Measurements from ENCODE around the gene C15orf40. TPM values are rescaled to one million over a fixed set of nuclear protein-coding genes. Genes with fewer than 3 reads are reported as not detected.
A peak's percentile ranks its signal among the peaks of the same experiment; 100 is the strongest.
"Not testable (repeated sequence)": the region's sequence is repeated elsewhere in the genome, so short reads cannot be mapped to it uniquely, and the experiment has no call there.

Gene C15orf40
- total RNA-seq = 10 to 100 TPM; 21.8 to 26.3 TPM

- peaks cover 17% of the 10 kb centered on the region for H3K36me3 Mint-ChIP-seq
- intact Hi-C loops (cut with micrococcal nuclease) = loop anchor here (1.0 to 5.0 kb wide), 7 partner anchors 25 to 471 kb away; partner anchors contain the start of genes BTBD1, RAMAC and RPS17
- H3K4me1 Mint-ChIP-seq (ENCODE audit: low read depth) = peaks cover 44% of the 10 kb centered on the region
- POLR2A ChIA-PET = interaction anchor here (0.6 to 1.9 kb wide), 9 partner anchors 8 to 471 kb away, joined by 3 to 6 read pairs (median 4); partner anchors contain the start of genes BTBD1 and RPS17
- no peaks in the 10 kb centered on the region for H3K27me3 Mint-ChIP-seq
- DNase-seq = peak; percentile 90
- no peaks in the 10 kb centered on the region for H3K9me3 Mint-ChIP-seq
- peak within 1 kb of the TSS; percentile 89 for H3K27ac Mint-ChIP-seq
- peak within 1 kb of the TSS; percentile 90 for H3K4me3 Mint-ChIP-seq
- CTCF ChIA-PET = interaction anchor here (0.8 to 5.7 kb wide), 18 partner anchors 8 to 471 kb away, joined by 3 to 39 read pairs (median 5); partner anchors contain the start of genes AP3B2, BTBD1, RAMAC and RPS17
Observed at GRCh38 chr15:83011271-83012075, at the start of gene C15orf40. C15orf40 (minus strand) TSS chr15:83011639; CDS start chr15:83011607, 32 bp downstream.

GRCh38 chr15:83057696-83058376 is 46.4 kb upstream of the C15orf40 start:
- H3K9me3 Mint-ChIP-seq = no peaks in the 10 kb centered on the region
- H3K27ac Mint-ChIP-seq = no peak overlapping the region
- ChIA-PET POLR2A (no interaction called here), CTCF (interaction anchor here (1.5 to 4.2 kb wide), 3 partner anchors 9 to 527 kb away, joined by 5 to 12 read pairs (median 6); partner anchors contain the start of genes BTBD1 and C15orf40)
- H3K27me3 Mint-ChIP-seq = no peaks in the 10 kb centered on the region
- H3K36me3 Mint-ChIP-seq = peaks cover 20% of the 10 kb centered on the region
- DNase-seq = no peak
- no peak overlapping the region for H3K4me3 Mint-ChIP-seq
- intact Hi-C loops (cut with micrococcal nuclease) = no loop called here
- H3K4me1 Mint-ChIP-seq (ENCODE audit: low read depth) = peaks cover 23% of the 10 kb centered on the region

DNA sequence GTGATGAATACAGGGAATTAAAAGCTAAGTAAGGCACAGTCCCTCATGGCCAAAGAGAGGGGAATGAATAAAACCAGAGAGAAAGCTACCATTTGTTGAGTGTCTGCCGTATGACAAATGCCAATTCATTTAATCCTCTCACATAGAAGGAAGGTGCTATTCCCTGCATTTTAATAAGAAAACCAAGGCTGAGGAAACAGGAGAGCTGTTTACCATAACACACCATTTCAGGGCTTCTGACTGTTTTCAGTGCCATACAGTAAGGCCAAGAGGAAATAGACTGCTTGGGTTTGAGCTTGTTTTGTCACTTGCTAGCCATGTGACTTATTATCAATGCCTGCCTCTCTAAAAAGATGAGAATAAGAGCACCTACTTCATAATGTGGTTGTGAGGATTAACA is 45.6 kb upstream of the C15orf40 start:
- no peak overlapping the region for H3K4me3 Mint-ChIP-seq
- ChIA-PET CTCF (interaction anchor here (0.7 to 4.2 kb wide), 4 partner anchors 10 to 526 kb away, joined by 3 to 12 read pairs (median 6); partner anchors contain the start of genes BTBD1 and C15orf40), POLR2A (interaction anchor here (1.2 kb wide), 1 partner anchor 8 kb away, joined by 3 read pairs; no protein-coding TSS in a partner anchor)
- intact Hi-C loops (cut with micrococcal nuclease) = no loop called here
- no peak for DNase-seq
- H3K9me3 Mint-ChIP-seq = no peaks in the 10 kb centered on the region
- no peaks in the 10 kb centered on the region for H3K27me3 Mint-ChIP-seq
- H3K36me3 Mint-ChIP-seq = peaks cover 21% of the 10 kb centered on the region
- peaks cover 23% of the 10 kb centered on the region for H3K4me1 Mint-ChIP-seq (ENCODE audit: low read depth)
- no peak overlapping the region for H3K27ac Mint-ChIP-seq

GRCh38 chr15:83053151-83053550 is 41.7 kb upstream of the C15orf40 start:
- CTCF ChIA-PET = no interaction called here
- POLR2A ChIA-PET = no interaction called here
- Mint-ChIP-seq H3K9me3 (no peaks in the 10 kb centered on the region), H3K4me3 (no peak overlapping the region), H3K27me3 (no peaks in the 10 kb centered on the region), H3K4me1 (ENCODE audit: low read depth) (peaks cover 27% of the 10 kb centered on the region), H3K27ac (no peak overlapping the region), H3K36me3 (peaks cover 34% of the 10 kb centered on the region)
- intact Hi-C loops (cut with micrococcal nuclease) = no loop called here
- no peak for DNase-seq

DNA sequence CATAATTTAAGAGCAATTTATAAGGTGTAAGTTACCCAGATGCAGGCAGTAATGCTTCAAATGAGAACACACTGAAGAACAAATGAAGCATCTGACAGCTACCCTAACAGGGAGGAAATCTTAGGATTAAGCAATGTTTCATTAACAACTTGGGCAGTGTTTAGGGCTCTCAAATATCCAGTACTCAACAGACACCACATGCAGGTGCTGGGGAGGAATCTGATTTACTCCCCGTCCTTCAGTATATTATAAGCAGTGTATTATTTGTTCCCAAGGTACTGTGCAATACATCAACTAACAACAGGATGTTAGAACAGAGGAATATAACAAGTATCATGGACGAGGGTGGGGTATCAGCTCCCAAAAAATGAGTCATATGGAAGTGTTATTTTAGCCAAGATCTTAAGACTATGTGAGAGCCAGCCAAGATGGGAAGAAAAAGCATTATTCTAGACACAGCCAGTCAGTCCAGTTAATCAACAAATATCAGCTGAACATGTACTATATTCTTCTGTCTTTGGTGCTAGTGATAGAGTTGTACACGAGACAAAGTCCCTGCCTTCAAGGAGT is 35.2 kb upstream of the C15orf40 start:
- ChIA-PET POLR2A (interaction anchor here (1.3 kb wide), 1 partner anchor 21 kb away, joined by 3 read pairs; the partner anchor contains the start of gene BTBD1), CTCF (no interaction called here)
- H3K9me3 Mint-ChIP-seq = no peaks in the 10 kb centered on the region
- no peak overlapping the region for H3K4me3 Mint-ChIP-seq
- no peaks in the 10 kb centered on the region for H3K27me3 Mint-ChIP-seq
- peaks cover 11% of the 10 kb centered on the region for H3K4me1 Mint-ChIP-seq (ENCODE audit: low read depth)
- H3K27ac Mint-ChIP-seq = no peak overlapping the region
- H3K36me3 Mint-ChIP-seq = peaks cover 36% of the 10 kb centered on the region
- intact Hi-C loops (cut with micrococcal nuclease) = no loop called here
- DNase-seq = no peak

DNA sequence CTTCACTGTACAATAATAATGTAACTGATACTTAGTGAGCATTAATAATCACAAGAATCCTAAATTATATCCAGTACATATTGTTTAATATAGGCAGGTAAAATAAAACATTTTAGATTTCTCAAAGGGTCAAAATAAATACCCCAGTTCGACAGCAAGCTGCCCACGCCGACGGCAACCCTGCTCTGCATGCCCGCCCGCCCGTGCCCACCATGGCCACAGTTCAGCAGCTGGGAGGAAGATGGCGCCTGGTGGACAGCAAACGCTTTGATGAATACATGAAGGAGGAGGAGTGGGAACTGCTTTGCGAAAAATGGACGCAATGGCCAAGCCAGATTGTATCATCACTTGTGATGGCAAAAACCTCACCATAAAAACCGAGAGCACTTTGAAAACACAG is 32.7 kb upstream of the C15orf40 start:
- DNase-seq = no peak
- Mint-ChIP-seq H3K27me3 (no peaks in the 10 kb centered on the region), H3K4me3 (no peak overlapping the region), H3K9me3 (no peaks in the 10 kb centered on the region), H3K27ac (no peak overlapping the region), H3K36me3 (peaks cover 49% of the 10 kb centered on the region), H3K4me1 (ENCODE audit: low read depth) (peaks cover 20% of the 10 kb centered on the region)
- ChIA-PET CTCF (no interaction called here), POLR2A (no interaction called here)
- intact Hi-C loops (cut with micrococcal nuclease) = no loop called here

- no peaks in the 10 kb centered on the region for H3K27me3 Mint-ChIP-seq
- intact Hi-C loops (cut with micrococcal nuclease) = no loop called here
- ChIA-PET CTCF (no interaction called here), POLR2A (no interaction called here)
- H3K4me1 Mint-ChIP-seq (ENCODE audit: low read depth) = peaks cover 35% of the 10 kb centered on the region
- H3K4me3 Mint-ChIP-seq = no peak overlapping the region
- H3K9me3 Mint-ChIP-seq = peaks cover 3% of the 10 kb centered on the region
- H3K36me3 Mint-ChIP-seq = peaks cover 61% of the 10 kb centered on the region
- peak overlapping the region; percentile 12 for H3K27ac Mint-ChIP-seq
- no peak for DNase-seq
Observed at GRCh38 chr15:83039206-83039605, 27.8 kb upstream of the C15orf40 start.

- H3K9me3 Mint-ChIP-seq = peaks cover 5% of the 10 kb centered on the region
- no peak for DNase-seq
- ChIA-PET POLR2A (no interaction called here), CTCF (no interaction called here)
- intact Hi-C loops (cut with micrococcal nuclease) = no loop called here
- H3K27ac Mint-ChIP-seq = peak overlapping the region; percentile 18
- peaks cover 57% of the 10 kb centered on the region for H3K36me3 Mint-ChIP-seq
- H3K4me1 Mint-ChIP-seq (ENCODE audit: low read depth) = peaks cover 35% of the 10 kb centered on the region
- H3K4me3 Mint-ChIP-seq = no peak overlapping the region
- H3K27me3 Mint-ChIP-seq = no peaks in the 10 kb centered on the region
Observed at GRCh38 chr15:83036253-83036652, 24.8 kb upstream of the C15orf40 start.

DNA sequence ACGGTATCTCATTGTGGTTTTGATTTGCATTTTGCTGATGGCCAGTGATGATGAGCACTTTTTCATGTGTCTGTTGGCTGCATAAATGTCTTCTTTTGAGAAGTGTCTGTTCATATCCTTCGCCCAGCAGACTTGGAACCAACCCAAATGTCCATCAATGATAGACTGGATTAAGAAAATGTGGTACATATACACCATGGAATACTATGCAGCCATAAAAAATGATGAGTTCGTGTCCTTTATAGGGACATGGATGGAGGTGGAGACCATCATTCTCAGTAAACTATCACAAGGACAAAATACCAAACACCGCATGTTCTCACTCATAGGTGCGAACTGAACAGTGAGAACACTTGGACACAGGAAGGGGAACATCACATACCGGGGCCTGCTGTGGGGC is 19.8 kb upstream of the C15orf40 start:
- POLR2A ChIA-PET; intact Hi-C loops (cut with micrococcal nuclease); H3K4me3 Mint-ChIP-seq; CTCF ChIA-PET; H3K9me3 Mint-ChIP-seq; H3K4me1 Mint-ChIP-seq (ENCODE audit: low read depth); H3K27me3 Mint-ChIP-seq; H3K27ac Mint-ChIP-seq; DNase-seq: not testable (repeated sequence)
- peaks cover 41% of the 10 kb centered on the region for H3K36me3 Mint-ChIP-seq

- Mint-ChIP-seq H3K9me3 (peaks cover 2% of the 10 kb centered on the region), H3K4me1 (ENCODE audit: low read depth) (no peaks in the 10 kb centered on the region), H3K4me3 (no peak overlapping the region), H3K27me3 (no peaks in the 10 kb centered on the region), H3K36me3 (peaks cover 36% of the 10 kb centered on the region), H3K27ac (no peak overlapping the region)
- intact Hi-C loops (cut with micrococcal nuclease) = no loop called here
- no peak for DNase-seq
- CTCF ChIA-PET = no interaction called here
- POLR2A ChIA-PET = no interaction called here
Observed at GRCh38 chr15:83030021-83030420, 18.6 kb upstream of the C15orf40 start.

- ChIA-PET POLR2A (no interaction called here), CTCF (no interaction called here)
- no peak overlapping the region for H3K27ac Mint-ChIP-seq
- H3K4me3 Mint-ChIP-seq = no peak overlapping the region
- intact Hi-C loops (cut with micrococcal nuclease) = no loop called here
- no peaks in the 10 kb centered on the region for H3K27me3 Mint-ChIP-seq
- no peak for DNase-seq
- no peaks in the 10 kb centered on the region for H3K9me3 Mint-ChIP-seq
- peaks cover 18% of the 10 kb centered on the region for H3K4me1 Mint-ChIP-seq (ENCODE audit: low read depth)
- H3K36me3 Mint-ChIP-seq = peaks cover 12% of the 10 kb centered on the region
Observed at GRCh38 chr15:83018436-83018835, 7.0 kb upstream of the C15orf40 start.

DNA sequence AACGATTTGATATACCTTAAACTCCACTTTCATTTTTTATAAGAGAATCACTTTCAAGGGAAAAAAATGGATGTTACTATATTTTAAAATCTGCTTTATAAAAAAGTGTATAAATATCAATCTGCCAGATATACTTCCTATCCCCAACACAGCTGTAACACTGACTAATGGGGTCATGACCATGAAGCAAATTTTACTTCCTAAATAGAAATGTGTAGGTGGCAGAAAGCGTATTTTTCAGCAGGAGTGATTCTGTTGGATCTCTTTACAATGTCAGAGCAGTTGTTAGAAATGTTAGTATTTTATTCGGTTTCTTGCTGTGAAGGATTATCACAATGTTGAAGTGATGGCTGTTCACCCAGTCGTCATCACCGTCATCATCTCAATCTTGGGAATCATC is 5.5 kb upstream of the C15orf40 start:
- Mint-ChIP-seq H3K9me3 (no peaks in the 10 kb centered on the region), H3K27ac (peak overlapping the region; percentile 0), H3K4me1 (ENCODE audit: low read depth) (peaks cover 30% of the 10 kb centered on the region), H3K4me3 (no peak overlapping the region), H3K27me3 (no peaks in the 10 kb centered on the region), H3K36me3 (peaks cover 16% of the 10 kb centered on the region)
- POLR2A ChIA-PET = no interaction called here
- CTCF ChIA-PET = interaction anchor here (1.1 kb wide), 1 partner anchor 486 kb away, joined by 7 read pairs; no protein-coding TSS in a partner anchor
- DNase-seq = no peak
- intact Hi-C loops (cut with micrococcal nuclease) = no loop called here
